ENCODE results near the gene SLC52A1. TPM values are rescaled to one million over a fixed set of nuclear protein-coding genes. Genes with fewer than 3 reads are reported as not detected.
A peak's percentile ranks its signal among the peaks of the same experiment; 100 is the strongest.

The SLC52A1 gene
- total RNA-seq, 4 donors from 2014 or later: 12.9 to 50.8 (median 45.3) TPM; not detected in 1

DNA sequence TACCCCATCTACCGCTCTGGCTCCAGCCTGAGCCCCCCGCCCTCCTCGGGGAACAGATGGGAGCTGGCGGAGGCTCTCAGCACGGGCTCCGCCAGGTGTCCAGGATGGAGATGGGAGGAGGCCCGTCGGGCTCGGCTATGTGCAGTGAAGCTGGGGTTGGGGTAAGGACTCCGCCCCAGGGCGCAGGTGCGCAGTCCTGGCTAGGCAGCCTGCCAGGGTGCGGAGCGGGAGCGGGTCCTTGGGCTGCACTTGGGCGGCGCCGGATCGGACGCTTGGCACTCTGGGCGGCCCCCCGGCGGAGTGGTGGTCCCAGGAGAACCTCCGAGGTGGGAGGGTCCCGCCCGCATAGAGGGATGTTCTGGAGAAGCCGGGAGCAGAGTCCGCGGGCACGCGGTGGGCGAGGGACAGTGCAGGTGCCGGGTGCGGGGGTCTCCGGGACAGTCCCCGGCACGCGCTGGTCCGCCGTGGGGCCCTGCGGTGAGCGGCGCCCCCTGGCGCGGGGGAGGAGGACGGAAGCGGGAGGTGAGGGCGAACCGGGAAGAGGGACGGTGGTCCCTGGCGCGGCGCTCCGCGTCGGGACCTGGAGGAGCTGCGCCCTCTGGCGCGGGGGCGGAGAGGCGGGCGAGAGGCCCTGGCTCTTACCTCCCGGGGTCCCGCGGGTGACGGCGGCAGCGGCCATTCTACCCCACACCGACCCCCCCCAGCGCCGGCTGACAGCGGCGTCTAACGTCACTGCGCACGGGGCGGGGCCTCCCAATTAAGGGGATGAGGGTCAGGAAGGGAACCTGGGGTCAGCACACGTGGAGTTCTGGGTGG lies 48.1 kb downstream of the SLC52A1 start, which contains the start of gene CAMTA2:
Gene CAMTA2 (minus strand): TSS at position 725 of the 816 bp plus-strand sequence. CDS start 1,453 bp downstream, outside the sequence.
- Histone ChIP-seq H3K9me3 (no peaks in the 10 kb centered on the region), H3K4me3 (peak within 1 kb of the TSS; percentile 76 to 97 (median 89)), H3K36me3 (peaks cover 0 to 20% (median 0%) of the 10 kb centered on the region in 3 donors), H3K27me3 (no peaks in the 10 kb centered on the region), H3K4me1 (peaks cover 0 to 25% (median 14%) of the 10 kb centered on the region in 4 donors), H3K27ac (peak within 1 kb of the TSS; percentile 90 to 98 (median 93))
- peak; percentile 68 to 73 for TF ChIP-seq POLR2A (IDR thresholded peaks at IDR 0.05)
- TF ChIP-seq, protein P1, sequence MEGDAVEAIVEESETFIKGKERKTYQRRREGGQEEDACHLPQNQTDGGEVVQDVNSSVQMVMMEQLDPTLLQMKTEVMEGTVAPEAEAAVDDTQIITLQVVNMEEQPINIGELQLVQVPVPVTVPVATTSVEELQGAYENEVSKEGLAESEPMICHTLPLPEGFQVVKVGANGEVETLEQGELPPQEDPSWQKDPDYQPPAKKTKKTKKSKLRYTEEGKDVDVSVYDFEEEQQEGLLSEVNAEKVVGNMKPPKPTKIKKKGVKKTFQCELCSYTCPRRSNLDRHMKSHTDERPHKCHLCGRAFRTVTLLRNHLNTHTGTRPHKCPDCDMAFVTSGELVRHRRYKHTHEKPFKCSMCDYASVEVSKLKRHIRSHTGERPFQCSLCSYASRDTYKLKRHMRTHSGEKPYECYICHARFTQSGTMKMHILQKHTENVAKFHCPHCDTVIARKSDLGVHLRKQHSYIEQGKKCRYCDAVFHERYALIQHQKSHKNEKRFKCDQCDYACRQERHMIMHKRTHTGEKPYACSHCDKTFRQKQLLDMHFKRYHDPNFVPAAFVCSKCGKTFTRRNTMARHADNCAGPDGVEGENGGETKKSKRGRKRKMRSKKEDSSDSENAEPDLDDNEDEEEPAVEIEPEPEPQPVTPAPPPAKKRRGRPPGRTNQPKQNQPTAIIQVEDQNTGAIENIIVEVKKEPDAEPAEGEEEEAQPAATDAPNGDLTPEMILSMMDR (IDR thresholded peaks at IDR 0.05): peak; percentile 65 to 86 (median 76)
- DNase-seq: peak; percentile 92 to 96 (median 94)

DNA sequence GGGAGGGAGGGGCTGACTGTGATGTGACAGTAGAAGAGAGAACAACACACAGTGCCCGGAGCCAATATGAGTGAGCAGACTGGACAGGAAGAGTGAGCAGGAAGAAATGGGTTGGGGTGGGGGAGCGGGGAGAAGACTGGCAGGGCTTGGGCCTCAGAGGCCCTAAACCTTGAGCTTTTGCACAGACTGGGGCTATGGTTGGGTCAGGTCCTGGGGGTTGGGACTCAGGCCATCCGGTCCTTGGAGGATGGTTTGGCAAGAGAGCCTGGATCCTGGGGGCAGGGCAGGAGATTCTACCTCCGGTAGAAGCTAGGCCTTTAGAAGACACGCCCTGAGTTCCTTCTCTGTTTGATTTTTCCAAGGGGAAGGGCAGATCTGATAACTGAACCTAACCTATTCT lies 48.8 kb downstream of the SLC52A1 start:
- Histone ChIP-seq H3K27ac (peak overlapping the region; percentile 90 to 98 (median 93)), H3K36me3 (peaks cover 0 to 27% (median 0%) of the 10 kb centered on the region in 3 donors), H3K4me3 (peak overlapping the region; percentile 76 to 97 (median 89)), H3K9me3 (no peaks in the 10 kb centered on the region), H3K4me1 (peaks cover 0 to 25% (median 14%) of the 10 kb centered on the region in 4 donors), H3K27me3 (no peaks in the 10 kb centered on the region)
- TF ChIP-seq, protein P1 (IDR thresholded peaks at IDR 0.05): no peak
- no peak for TF ChIP-seq POLR2A (IDR thresholded peaks at IDR 0.05)
- DNase-seq: no peak

Other genes starting within 250 kb of the SLC52A1 start
- gene VMO1, start 249.1 kb downstream of the SLC52A1 start, total RNA-seq: 1 to 10 TPM in 1 of 4 donors, not detected in 3; 3.8 TPM
- gene GLTPD2, start 246.5 kb downstream of the SLC52A1 start, total RNA-seq: 10 to 100 TPM in 2 of 4 donors, 1 to 10 TPM in 1, not detected in 1; 5.4 to 28.2 (median 23.6) TPM
- 100 to 1,000 TPM in 2 of 4 donors, 10 to 100 TPM in 2; 51.4 to 155 (median 107) TPM for gene PSMB6, start 239.3 kb downstream of the SLC52A1 start, total RNA-seq
- gene PLD2, start 228.3 kb downstream of the SLC52A1 start, total RNA-seq: 10 to 100 TPM; 14.4 to 33.8 (median 26.6) TPM
- gene MINK1, start 202.1 kb downstream of the SLC52A1 start, total RNA-seq: 100 to 1,000 TPM; 111 to 278 (median 223) TPM
- 1 to 10 TPM in 2 of 4 donors, under 1 TPM in 2; 0.66 to 5.0 (median 1.5) TPM for gene C17orf107, start 135.9 kb downstream of the SLC52A1 start, total RNA-seq
- gene CHRNE, start 132.3 kb downstream of the SLC52A1 start, total RNA-seq: not detected
- gene GP1BA, start 103.1 kb downstream of the SLC52A1 start, total RNA-seq: not detected
- gene SLC25A11, start 95.4 kb downstream of the SLC52A1 start, total RNA-seq: 10 to 100 TPM; 30.5 to 84.1 (median 60.4) TPM
- 10 to 100 TPM; 57.8 to 92.1 (median 78.9) TPM for gene RNF167, start 95.2 kb downstream of the SLC52A1 start, total RNA-seq
- gene PFN1, start 86.9 kb downstream of the SLC52A1 start, total RNA-seq: 1,000 to 10,000 TPM in 1 of 4 donors, 100 to 1,000 TPM in 3; 530 to 1,064 (median 855) TPM
- 10 to 100 TPM in 3 of 4 donors, 1 to 10 TPM in 1; 7.4 to 27.7 (median 20.6) TPM for gene ENO3, start 84.3 kb downstream of the SLC52A1 start, total RNA-seq
- gene SPAG7, start 67.6 kb downstream of the SLC52A1 start, total RNA-seq: 10 to 100 TPM; 34.2 to 85.0 (median 48.9) TPM
- gene CAMTA2, start 47.8 kb downstream of the SLC52A1 start, total RNA-seq: 100 to 1,000 TPM in 1 of 4 donors, 10 to 100 TPM in 3; 42.4 to 124 (median 88.7) TPM
- 1 to 10 TPM in 1 of 4 donors, not detected in 3; 2.4 TPM for gene INCA1, start 37.9 kb downstream of the SLC52A1 start, total RNA-seq
- gene KIF1C, start 37.5 kb downstream of the SLC52A1 start, total RNA-seq: 100 to 1,000 TPM in 3 of 4 donors, 10 to 100 TPM in 1; 91.4 to 141 (median 116) TPM
- gene ZFP3, start 43.0 kb upstream of the SLC52A1 start, total RNA-seq: 10 to 100 TPM in 2 of 4 donors, 1 to 10 TPM in 2; 7.4 to 13.7 (median 11.0) TPM
- 10 to 100 TPM in 1 of 4 donors, 1 to 10 TPM in 3; 5.3 to 10.9 (median 7.0) TPM for gene ZNF232, start 76.5 kb upstream of the SLC52A1 start, total RNA-seq
- gene USP6, start 80.6 kb upstream of the SLC52A1 start, total RNA-seq: under 1 TPM in 2 of 4 donors, not detected in 2; under 0.01 to 0.18 TPM
- gene ZNF594, start 156.4 kb upstream of the SLC52A1 start, total RNA-seq: 10 to 100 TPM; 10.2 to 23.9 (median 18.5) TPM
- 10 to 100 TPM in 1 of 4 donors, 1 to 10 TPM in 1, under 1 TPM in 1, not detected in 1; 0.35 to 16.5 (median 1.5) TPM for gene SCIMP, start 199.4 kb upstream of the SLC52A1 start, total RNA-seq
- gene RABEP1, start 246.9 kb upstream of the SLC52A1 start, total RNA-seq: 10 to 100 TPM; 20.5 to 85.0 (median 33.1) TPM